Activated T-helper 17 cell treated with anti-CD3 and anti-CD28 coated beads, Interleukin-2, amount 50 U/mL, for 72 hours (primary cell): ENCODE data around the gene C11orf54. TPM values are rescaled to one million over a fixed set of nuclear protein-coding genes. Genes with fewer than 3 reads are reported as not detected.
A peak's percentile ranks its signal among the peaks of the same experiment; 100 is the strongest.

ENCODE experiments used
- ATAC-seq: fragments of 150-1000 bp; cut with Tn5 transposase; replicated peaks from 2 replicates; pipeline ENCODE4 v1.10.0; 2021; ENCODE audit warnings: mild to moderate bottlenecking, moderate library complexity
- H3K27ac Mint-ChIP-seq: one replicate; pipeline ENCODE4 v1.8.0; 2022; ENCODE audit warnings: mixed read lengths
- H3K27me3 Mint-ChIP-seq: one replicate; pipeline ENCODE4 v1.8.0; 2022; ENCODE audit warnings: mixed read lengths
- H3K36me3 Mint-ChIP-seq: one replicate; pipeline ENCODE4 v1.8.0; 2022; ENCODE audit warnings: low read depth, mild to moderate bottlenecking, mixed read lengths
- H3K4me1 Mint-ChIP-seq: one replicate; pipeline ENCODE4 v1.8.0; 2022; ENCODE audit warnings: mixed read lengths
- H3K4me3 Mint-ChIP-seq: one replicate; pipeline ENCODE4 v1.8.0; 2022; ENCODE audit warnings: mild to moderate bottlenecking, mixed read lengths
- H3K9me3 Mint-ChIP-seq: one replicate; pipeline ENCODE4 v1.8.0; 2022; ENCODE audit warnings: mixed read lengths
- total RNA-seq, 2 donors: library from RNA; stranded (reverse); gene quantifications; one replicate each; pipeline ENCODE4 v1.2.3, GENCODE V29; 2022

Gene C11orf54
- total RNA-seq, 2 donors from 2014 or later, result 27.2 to 51.7 TPM

DNA sequence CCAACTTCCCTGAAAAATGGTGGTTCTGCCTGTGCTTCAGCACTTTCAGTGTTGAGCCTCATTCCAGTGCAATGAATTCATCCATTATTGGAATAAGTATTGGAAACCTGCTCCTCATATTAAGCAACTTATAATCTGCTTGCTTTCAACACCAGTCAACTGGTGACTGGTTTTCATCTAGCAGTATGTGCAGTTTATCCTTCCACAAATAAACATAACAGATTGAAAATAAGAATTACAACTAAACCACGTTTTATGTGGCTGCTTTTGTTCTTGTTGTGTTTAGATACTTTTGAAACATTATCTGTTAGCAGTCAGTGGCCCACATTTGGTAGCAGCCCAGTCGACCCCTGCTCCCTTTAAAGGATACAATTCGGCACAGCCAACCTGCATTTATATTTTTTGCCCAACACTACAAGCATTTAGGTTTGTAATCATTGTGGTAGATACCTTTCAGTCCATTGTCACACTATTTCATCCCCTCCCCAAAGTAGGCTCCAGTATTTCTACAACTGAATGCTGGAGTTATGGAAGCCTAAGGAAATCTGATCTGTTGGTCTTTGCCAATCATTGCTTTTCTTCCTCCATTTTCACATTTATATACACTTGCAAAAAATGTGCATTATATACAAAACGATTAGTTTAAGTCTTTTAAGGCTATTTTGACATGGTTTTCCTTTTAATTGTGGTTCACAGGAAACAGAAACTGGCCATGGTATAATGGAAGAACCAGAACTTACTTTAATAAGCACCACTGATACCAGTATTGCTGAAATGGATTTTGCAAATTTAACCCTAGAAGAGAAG, 13.3 kb upstream of the C11orf54 start:
- Mint-ChIP-seq H3K36me3 (peaks cover 95% of the 10 kb centered on the region), H3K9me3 (no peaks in the 10 kb centered on the region), H3K4me3 (no peak overlapping the region), H3K4me1 (no peaks in the 10 kb centered on the region), H3K27me3 (no peaks in the 10 kb centered on the region), H3K27ac (peak overlapping the region; percentile 21)
- no peak for ATAC-seq

- peaks cover 96% of the 10 kb centered on the region for H3K36me3 Mint-ChIP-seq
- no peak for ATAC-seq
- no peaks in the 10 kb centered on the region for H3K9me3 Mint-ChIP-seq
- H3K4me1 Mint-ChIP-seq, result no peaks in the 10 kb centered on the region
- no peak overlapping the region for H3K4me3 Mint-ChIP-seq
- H3K27me3 Mint-ChIP-seq, result no peaks in the 10 kb centered on the region
- H3K27ac Mint-ChIP-seq, result peak overlapping the region; percentile 21
Observed at GRCh38 chr11:93728792-93729128, 12.7 kb upstream of the C11orf54 start.

DNA sequence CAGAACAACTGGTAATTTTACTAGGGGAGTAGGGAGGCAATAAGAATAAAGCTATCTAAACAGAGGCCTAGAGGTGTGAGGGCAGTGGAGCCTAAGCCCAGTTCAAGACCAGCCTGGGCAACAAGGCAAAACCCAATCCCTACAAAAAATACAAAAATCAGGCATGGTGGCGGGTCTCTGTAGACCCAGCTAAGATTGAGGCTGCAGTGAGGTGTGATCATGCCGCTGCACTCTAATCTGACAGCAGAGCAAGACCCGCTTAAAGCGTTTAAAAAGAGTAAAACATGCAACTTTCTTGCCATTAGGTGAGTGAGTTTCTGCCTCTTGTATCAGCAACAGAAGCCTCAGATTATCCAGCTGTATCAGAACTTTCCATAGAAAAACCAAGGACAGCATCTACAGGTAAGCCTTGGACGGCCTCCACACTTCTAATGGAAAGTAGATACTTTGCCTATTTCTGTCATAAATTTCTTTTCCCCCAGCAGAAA, 12.3 kb upstream of the C11orf54 start:
- no peaks in the 10 kb centered on the region for H3K27me3 Mint-ChIP-seq
- H3K4me1 Mint-ChIP-seq, result no peaks in the 10 kb centered on the region
- H3K4me3 Mint-ChIP-seq, result no peak overlapping the region
- no peaks in the 10 kb centered on the region for H3K9me3 Mint-ChIP-seq
- ATAC-seq, result no peak
- no peak overlapping the region for H3K27ac Mint-ChIP-seq
- peaks cover 97% of the 10 kb centered on the region for H3K36me3 Mint-ChIP-seq

DNA sequence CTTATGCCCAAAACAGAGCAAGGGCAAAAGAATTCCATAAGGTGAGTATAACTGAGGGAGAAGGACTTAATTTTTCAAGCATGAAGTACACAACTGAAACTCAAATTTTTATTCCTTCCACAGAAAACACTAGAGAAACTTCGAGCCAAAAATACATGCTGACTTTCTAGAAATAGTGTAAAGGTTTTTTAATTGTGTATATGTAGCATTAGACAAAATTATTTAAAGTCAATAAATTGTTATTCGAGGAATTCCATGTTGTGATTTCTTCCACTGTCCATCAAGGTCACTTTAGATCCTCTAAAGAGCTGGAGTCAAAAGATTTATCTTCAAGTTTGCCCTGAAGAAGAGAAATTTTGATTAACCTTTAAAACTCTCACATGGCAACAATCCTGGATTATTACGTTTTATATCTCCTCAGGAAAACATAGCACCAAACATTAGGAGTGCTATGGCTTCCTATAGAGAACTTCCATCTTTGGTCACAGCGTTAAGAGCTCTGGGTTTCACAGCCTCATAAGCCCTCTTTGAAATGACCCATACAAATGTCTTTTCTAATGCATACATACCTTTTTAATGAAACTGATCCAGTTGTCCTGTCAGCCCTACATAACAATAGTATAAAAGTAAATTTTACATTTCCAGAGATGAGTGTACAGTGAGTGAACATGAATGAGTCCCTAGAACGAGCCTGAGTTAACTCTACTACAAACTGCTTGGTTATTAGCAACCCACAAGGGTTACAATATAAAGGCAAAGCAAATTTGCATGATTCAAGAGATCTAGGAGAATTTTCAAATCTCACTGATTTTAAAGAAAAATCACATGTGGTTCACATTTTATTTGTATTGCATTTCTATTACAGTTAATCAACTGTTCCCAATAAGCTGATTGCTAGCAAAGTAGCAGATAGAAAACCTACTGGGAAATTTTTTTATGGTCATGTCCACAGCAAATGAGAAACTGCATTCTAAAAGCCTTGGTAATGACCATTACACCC, 11.1 kb upstream of the C11orf54 start:
- H3K27me3 Mint-ChIP-seq, result no peaks in the 10 kb centered on the region
- H3K4me3 Mint-ChIP-seq, result no peak overlapping the region
- peak overlapping the region; percentile 67 for H3K27ac Mint-ChIP-seq
- H3K36me3 Mint-ChIP-seq, result peaks cover 100% of the 10 kb centered on the region
- no peaks in the 10 kb centered on the region for H3K9me3 Mint-ChIP-seq
- ATAC-seq, result peak; percentile 35
- no peaks in the 10 kb centered on the region for H3K4me1 Mint-ChIP-seq

GRCh38 chr11:93732237-93732892, 9.1 kb upstream of the C11orf54 start:
- Mint-ChIP-seq H3K9me3 (no peaks in the 10 kb centered on the region), H3K36me3 (peaks cover 100% of the 10 kb centered on the region), H3K4me1 (peaks cover 10% of the 10 kb centered on the region), H3K4me3 (no peak overlapping the region), H3K27me3 (no peaks in the 10 kb centered on the region), H3K27ac (no peak overlapping the region)
- ATAC-seq, result no peak

DNA sequence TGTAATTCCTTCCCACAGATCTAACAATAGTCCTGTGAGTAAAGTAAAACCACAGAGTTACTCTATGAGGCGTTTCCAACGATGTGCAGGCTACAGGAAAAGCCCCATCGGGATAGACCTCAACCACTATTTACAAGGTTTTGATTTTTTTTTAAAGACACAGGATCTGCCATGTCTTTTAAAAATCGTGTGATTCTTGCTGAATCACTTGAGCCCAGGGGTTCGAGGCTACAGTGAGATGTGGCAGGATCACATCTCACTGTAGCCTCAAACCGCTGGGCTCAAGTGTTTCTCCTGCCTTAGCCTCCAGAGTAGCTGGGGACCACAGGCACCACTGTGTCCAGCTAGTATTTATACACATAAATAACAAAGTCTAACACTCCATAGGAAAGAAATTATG, 8.0 kb upstream of the C11orf54 start:
- peak overlapping the region; percentile 96 for H3K4me3 Mint-ChIP-seq
- no peaks in the 10 kb centered on the region for H3K9me3 Mint-ChIP-seq
- H3K4me1 Mint-ChIP-seq, result peaks cover 19% of the 10 kb centered on the region
- peak overlapping the region; percentile 72 for H3K27ac Mint-ChIP-seq
- no peaks in the 10 kb centered on the region for H3K27me3 Mint-ChIP-seq
- ATAC-seq, result no peak
- peaks cover 100% of the 10 kb centered on the region for H3K36me3 Mint-ChIP-seq

- ATAC-seq, result no peak
- Mint-ChIP-seq H3K27ac (peak overlapping the region; percentile 72), H3K4me3 (peak overlapping the region; percentile 96), H3K4me1 (peaks cover 25% of the 10 kb centered on the region), H3K36me3 (peaks cover 100% of the 10 kb centered on the region), H3K9me3 (no peaks in the 10 kb centered on the region), H3K27me3 (no peaks in the 10 kb centered on the region)
Observed at GRCh38 chr11:93734427-93735222, 6.8 kb upstream of the C11orf54 start.

DNA sequence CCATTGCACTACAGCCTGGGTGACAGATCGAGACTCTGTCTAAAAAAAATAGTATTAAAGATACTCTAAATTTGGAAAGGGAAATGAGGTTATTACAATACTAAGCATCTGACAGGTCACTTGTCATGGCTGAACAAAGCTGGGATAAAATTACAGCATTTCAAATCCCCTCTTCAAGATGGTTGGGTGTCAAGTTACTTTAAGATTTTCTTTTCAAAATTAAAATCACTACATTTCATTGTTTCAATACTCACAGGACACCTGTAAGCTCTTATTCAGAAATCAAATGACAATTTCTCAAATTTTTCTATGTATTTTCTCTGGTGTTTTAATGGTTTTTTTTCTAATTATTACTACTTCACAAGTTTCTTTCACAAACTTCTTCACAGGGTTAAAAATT, 5.8 kb upstream of the C11orf54 start:
- Mint-ChIP-seq H3K4me1 (peaks cover 25% of the 10 kb centered on the region), H3K9me3 (no peaks in the 10 kb centered on the region), H3K36me3 (peaks cover 100% of the 10 kb centered on the region), H3K27me3 (no peaks in the 10 kb centered on the region), H3K4me3 (peak overlapping the region; percentile 96), H3K27ac (peak overlapping the region; percentile 99)
- ATAC-seq, result no peak

DNA sequence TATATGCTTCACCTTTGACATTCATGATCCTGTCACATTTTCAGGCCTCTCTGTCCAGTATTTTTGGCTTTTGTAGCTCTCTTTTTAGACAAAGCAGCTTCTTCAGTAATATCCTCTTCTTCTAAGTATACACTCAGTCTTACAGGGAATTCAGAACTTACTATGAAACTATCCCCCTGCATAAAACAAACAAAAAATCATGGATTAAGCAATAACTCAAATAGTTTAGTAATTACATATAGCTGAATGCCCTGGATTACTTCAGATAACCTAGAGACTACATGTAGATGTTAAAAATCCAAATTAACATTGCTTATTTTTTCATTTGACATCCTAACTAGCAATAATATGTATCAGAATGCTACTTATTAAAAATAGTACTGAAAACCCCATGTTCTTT, 5.3 kb upstream of the C11orf54 start:
- Mint-ChIP-seq H3K4me3 (peak overlapping the region; percentile 96), H3K4me1 (peaks cover 25% of the 10 kb centered on the region), H3K27ac (peak overlapping the region; percentile 99), H3K36me3 (peaks cover 100% of the 10 kb centered on the region), H3K9me3 (no peaks in the 10 kb centered on the region), H3K27me3 (no peaks in the 10 kb centered on the region)
- no peak for ATAC-seq

GRCh38 chr11:93737904-93738612, 3.4 kb upstream of the C11orf54 start:
- Mint-ChIP-seq H3K36me3 (peaks cover 93% of the 10 kb centered on the region), H3K4me3 (peak overlapping the region; percentile 96), H3K9me3 (no peaks in the 10 kb centered on the region), H3K27ac (peak overlapping the region; percentile 99), H3K27me3 (no peaks in the 10 kb centered on the region), H3K4me1 (peaks cover 25% of the 10 kb centered on the region)
- peak; percentile 47 for ATAC-seq

DNA sequence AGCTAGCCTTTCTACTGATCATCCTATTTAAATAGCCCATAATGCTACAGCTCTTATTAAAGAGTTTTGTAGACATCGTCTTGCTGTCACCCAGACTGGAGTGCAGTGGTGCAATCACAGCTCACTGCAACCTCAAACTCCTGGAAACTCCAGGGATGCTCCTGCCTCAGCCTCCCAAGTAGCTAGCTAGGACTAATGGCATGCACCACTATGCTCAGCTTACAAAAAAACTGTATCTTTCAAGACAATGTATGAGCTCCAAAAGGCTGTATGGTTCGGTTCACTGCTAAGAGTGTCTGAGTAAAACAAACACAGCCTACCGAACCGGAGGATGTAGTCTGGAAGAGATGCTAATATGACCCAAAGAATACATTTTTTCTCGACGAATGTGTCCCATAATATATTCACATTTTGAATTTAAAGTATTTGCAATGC, 2.8 kb upstream of the C11orf54 start:
- Mint-ChIP-seq H3K4me1 (peaks cover 25% of the 10 kb centered on the region), H3K9me3 (no peaks in the 10 kb centered on the region), H3K27ac (peak overlapping the region; percentile 99), H3K36me3 (peaks cover 93% of the 10 kb centered on the region), H3K27me3 (no peaks in the 10 kb centered on the region), H3K4me3 (peak overlapping the region; percentile 96)
- no peak for ATAC-seq

- H3K4me3 Mint-ChIP-seq, result peak overlapping the region; percentile 96
- H3K4me1 Mint-ChIP-seq, result peaks cover 30% of the 10 kb centered on the region
- ATAC-seq, result no peak
Observed at GRCh38 chr11:93740031-93740729, 1.3 kb upstream of the C11orf54 start.

GRCh38 chr11:93740730-93741093, 760 bp upstream of the C11orf54 start:
- peak; percentile 53 for ATAC-seq
- H3K4me3 Mint-ChIP-seq, result peak overlapping the region; percentile 96
- peaks cover 30% of the 10 kb centered on the region for H3K4me1 Mint-ChIP-seq
- no peaks in the 10 kb centered on the region for H3K9me3 Mint-ChIP-seq
- H3K36me3 Mint-ChIP-seq, result peaks cover 78% of the 10 kb centered on the region
- no peaks in the 10 kb centered on the region for H3K27me3 Mint-ChIP-seq
- H3K27ac Mint-ChIP-seq, result peak overlapping the region; percentile 99

More at GRCh38 chr11:93740031-93740729, 1.3 kb upstream of the C11orf54 start:
- H3K36me3 Mint-ChIP-seq, result peaks cover 83% of the 10 kb centered on the region
- H3K9me3 Mint-ChIP-seq, result no peaks in the 10 kb centered on the region
- H3K27me3 Mint-ChIP-seq, result no peaks in the 10 kb centered on the region
- H3K27ac Mint-ChIP-seq, result peak overlapping the region; percentile 99
